Iris pigment epithelial cell (primary cell): ENCODE data around the gene TRPV4.

Experiments
- DNase-seq: peaks from one replicate; pipeline ENCODE4 v3.0.0-alpha.2; 2011; ENCODE audit warnings: low read depth

TRPV4 gene

GRCh38 chr12:109776624-109777023 is 56.6 kb downstream of the TRPV4 start:
- DNase-seq = no peak

- peak; percentile 58 for DNase-seq
These were observed 57.9 kb downstream of the TRPV4 start for GRCh38 chr12:109775172-109775881.

GRCh38 chr12:109773384-109774011 is 59.7 kb downstream of the TRPV4 start:
- DNase-seq = no peak

GRCh38 chr12:109772622-109773321 is 60.4 kb downstream of the TRPV4 start:
- DNase-seq = no peak

- DNase-seq = no peak
These were observed 61.2 kb downstream of the TRPV4 start for GRCh38 chr12:109771746-109772621.

GRCh38 chr12:109770861-109771670 is 62.1 kb downstream of the TRPV4 start:
- DNase-seq = no peak

- DNase-seq = no peak
These were observed 62.9 kb downstream of the TRPV4 start for GRCh38 chr12:109770104-109770860.

GRCh38 chr12:109768901-109769670 is 64.1 kb downstream of the TRPV4 start:
- DNase-seq = no peak

- no peak for DNase-seq
These were observed 65.0 kb downstream of the TRPV4 start for GRCh38 chr12:109767991-109768900.

- DNase-seq = no peak
These were observed 65.7 kb downstream of the TRPV4 start for GRCh38 chr12:109767456-109767855.

- DNase-seq = no peak
These were observed 66.9 kb downstream of the TRPV4 start for GRCh38 chr12:109766251-109766778.

GRCh38 chr12:109765446-109765810 is 67.8 kb downstream of the TRPV4 start:
- no peak for DNase-seq

- DNase-seq = no peak
These were observed 68.3 kb downstream of the TRPV4 start for GRCh38 chr12:109764776-109765445.

GRCh38 chr12:109764123-109764522 is 69.1 kb downstream of the TRPV4 start:
- no peak for DNase-seq

GRCh38 chr12:109763201-109763841 is 69.9 kb downstream of the TRPV4 start:
- peak; percentile 68 for DNase-seq

GRCh38 chr12:109762673-109763191 is 70.5 kb downstream of the TRPV4 start:
- DNase-seq = no peak

- DNase-seq = no peak
These were observed 71.0 kb downstream of the TRPV4 start for GRCh38 chr12:109762071-109762672.
